Measurements from ENCODE around the gene CORO6.
"Not testable (repeated sequence)": the region's sequence is repeated elsewhere in the genome, so short reads cannot be mapped to it uniquely, and the experiment has no call there.

Gene CORO6

DNA sequence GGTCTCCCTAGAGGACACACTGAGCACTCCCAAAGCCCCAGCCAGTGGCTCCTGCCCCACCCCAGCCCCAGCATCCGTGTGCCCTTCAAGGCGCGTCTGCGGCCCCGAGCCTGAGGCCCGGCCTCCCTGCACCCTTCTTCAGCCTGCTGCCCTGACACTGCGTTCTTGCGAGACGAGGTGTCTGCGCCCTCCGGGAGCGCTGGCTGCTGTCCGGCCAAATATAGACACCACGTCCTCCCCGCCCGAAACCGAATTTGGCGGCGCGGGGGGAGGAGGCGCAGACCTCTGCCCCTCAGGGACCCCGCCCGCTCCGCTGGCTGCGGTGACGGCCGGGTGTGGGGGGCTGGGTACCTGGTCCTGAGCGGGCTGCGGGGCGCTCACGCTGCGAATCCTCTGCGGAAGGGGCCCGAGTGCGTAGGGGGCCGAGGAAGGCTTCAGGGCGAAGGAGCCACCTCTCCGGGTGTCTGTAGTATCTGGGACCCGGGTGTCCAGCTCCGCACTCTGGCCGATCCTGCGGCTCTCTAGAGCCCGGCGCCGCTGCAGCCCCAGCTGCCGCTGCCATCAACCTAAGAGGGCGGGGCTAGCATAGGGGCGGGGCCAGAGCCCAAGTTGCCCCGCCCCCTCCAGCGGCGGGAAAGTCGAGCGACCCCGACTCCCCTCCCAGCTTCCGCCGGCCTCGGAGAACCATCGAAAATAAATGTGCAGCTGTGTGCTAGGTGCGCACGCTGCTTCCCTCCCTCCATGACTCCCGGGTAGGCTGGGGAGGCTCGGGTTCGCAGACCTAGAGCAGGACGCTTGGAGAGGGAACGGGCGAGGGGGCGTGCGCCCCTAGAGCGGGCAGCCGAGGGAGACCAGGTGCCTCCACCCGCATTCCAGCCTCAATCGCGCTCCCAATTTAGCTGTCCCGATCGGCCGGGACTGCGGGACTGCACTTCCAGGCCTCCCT is at the start of gene CORO6:
TSS of gene CORO6 (minus strand) at position 576 of the 946 bp plus-strand sequence. CDS start 1,491 bp downstream, outside the sequence.
- peak; percentile 75 for DNase-seq

DNA sequence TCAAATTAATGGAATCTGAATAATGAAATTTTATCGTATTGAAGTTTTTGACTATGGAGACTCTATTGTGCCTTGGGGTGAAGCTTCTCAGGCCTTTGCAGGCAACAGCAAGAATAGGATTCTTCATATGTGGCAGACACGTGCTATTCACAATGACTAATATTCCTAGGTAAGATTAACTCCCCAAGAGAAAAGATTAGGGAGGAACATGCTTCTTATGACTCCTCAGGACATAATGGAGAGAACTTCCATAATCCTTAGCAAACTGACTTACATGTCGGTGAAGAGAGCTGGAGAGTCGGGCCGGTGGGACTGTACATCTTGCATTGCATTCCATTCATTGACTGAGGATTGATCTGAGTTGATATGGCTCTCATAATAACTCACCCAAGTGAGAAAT is 48.9 kb upstream of the CORO6 start:
- no peak for DNase-seq

DNA sequence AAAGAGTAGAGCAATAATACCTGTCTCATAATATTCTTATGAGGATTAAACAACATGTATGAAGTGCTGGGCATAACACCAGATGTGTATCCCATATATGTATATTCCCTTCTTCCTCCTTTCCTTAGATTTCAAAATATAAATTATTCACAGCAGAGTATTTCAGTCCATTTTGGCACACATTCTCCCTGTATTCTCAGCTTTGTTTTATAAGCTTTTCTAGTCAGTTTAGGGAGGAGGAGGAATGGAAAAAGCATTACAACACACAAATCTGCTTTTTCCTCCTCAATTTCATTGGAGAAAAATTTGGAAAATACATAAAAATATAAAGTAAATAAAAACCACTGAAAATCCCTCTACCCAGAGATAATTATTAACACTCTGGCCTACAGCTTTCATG is 46.6 kb upstream of the CORO6 start:
- no peak for DNase-seq

DNA sequence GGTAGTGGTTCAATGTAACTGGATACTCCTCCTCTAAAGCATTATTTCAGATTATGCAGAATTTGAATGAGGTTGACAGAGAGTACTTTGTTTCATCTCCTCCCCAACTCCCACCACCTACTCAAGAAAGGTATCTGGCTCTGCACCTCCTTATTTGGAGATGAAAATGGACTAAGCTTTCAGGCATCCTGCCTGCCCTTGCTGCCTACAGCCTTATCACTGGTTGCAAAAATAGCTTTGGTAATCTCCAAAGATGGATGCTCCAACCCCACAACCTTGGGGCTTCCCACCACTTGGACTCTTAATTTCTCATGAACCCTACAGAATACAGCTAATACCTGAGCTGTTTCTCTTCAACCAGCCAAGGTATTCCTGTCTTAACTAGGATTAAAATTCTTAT is 45.3 kb upstream of the CORO6 start:
- no peak for DNase-seq

DNA sequence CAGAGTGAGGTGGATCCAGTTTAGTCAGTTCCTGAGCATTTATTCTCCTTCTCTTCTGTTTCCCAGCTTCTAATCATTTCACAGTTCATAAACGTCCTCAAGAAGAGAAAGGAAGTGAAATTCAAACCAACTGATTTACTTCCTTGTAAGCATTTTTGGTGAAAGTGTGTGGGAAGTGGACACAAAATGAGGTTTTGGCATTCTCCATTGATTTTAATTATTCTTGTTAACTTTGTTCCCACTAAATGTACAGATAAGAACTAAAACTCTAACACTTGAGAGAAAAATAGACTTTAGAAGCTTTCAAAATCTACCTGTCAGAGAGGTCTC is 42.7 kb upstream of the CORO6 start:
- no peak for DNase-seq

DNA sequence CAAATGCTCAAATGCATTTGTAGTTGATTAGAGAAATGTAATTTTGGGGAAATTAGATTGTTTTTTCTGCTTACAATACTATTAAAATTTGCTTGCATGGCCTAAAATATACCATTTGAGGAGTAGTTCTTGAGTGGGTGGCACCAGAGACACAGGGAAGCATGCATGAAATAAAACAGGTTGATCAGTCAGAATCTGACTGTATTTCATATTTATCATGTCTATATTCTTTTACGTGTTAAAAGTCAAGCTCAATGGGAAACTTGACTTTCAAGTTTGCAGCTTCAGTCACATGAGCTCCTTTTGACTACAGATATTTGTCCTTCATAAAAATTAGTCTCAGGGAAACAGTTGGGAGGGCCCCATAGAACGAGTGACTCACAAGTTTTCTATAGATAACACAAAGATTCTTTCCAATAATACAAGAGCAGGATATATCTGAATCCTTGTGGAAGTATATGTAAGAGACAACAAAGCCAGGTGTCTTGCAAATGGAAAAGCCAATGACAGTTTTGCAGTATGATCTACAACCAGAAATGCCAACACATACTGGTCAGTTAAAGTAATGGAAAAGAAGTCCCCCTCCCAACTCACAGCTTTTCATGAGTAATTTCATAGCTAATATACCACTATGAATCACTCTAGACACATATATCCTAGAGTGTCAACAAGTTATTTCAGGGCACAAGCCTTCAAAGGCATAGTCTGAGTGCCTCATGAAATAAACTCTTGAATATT is 42.2 kb upstream of the CORO6 start:
- DNase-seq: no peak

DNA sequence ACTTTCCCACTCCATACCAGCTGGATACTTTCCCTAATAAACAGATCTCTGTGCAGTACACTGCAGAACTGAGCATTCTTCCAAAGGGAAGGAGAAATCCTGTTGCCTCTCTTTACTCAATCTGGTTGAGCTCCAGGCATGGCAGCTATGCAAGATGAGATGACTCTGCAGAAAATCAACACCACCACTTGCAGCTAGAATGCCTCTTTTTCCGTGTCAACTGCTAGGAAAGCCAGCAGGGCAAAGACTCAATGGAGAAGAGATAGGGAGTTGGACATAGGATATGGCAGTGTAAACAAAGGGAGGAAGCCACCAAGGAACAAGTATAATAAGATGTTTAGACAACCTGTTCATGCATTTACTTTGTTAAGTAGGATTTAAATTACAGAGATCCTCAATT is 40.4 kb upstream of the CORO6 start:
- DNase-seq: no peak

DNA sequence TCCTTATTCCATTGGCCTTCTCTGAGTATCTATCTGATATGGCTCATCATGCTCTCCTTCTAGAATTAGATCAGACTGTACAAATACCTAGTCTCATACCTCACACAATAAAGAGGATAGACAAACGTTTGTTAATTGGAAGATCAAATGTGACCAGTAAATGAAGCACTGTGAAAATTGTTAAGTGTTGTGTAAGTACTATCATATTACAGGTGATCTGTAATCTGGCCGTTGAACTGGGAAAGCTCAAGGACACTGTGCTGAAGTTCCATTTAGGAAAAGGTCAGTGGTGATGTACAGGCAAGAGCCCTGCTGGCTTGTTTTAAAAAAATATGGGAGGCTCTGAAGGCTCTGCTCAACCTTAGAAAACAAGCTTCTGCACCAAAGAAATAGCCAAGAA is 38.5 kb upstream of the CORO6 start:
- DNase-seq: no peak

DNA sequence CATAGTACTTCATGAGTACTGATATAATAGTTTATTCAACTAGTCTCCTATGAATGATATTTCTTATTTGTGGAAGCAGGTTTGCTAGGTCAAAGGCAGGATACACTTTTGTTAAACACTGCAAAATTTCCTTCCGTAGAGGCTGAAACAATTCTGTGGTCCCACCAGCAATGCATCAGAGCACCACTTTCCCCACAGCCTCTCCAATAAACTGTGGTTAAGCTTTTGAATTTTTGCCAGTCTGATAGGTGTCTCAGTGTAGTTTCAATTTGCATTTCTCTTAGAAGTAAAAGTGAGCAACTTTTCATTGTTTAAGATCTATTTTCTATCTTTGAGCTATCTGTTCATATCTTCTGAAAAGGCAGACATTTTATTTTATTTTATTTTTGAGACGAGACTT is 36.4 kb upstream of the CORO6 start:
- DNase-seq: no peak

DNA sequence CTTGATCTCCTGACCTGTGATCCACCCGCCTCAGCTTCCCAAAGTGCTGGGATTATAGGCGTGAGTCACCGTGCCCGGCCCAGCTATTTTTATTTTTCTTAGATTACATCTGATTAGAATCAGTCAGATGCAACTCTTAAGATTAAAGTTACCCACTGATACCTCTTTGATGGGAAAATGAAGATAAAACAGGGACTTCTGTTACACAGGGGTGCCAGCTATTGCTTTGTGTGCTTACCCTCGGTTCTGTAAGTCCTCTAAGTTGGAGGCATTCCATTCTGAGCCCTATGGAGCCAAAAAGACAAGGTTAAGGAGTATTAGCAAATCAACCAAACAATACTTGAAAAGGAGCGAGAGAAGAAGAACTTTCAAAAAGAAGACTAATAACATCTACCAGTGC is 32.6 kb upstream of the CORO6 start:
- no peak for DNase-seq

DNA sequence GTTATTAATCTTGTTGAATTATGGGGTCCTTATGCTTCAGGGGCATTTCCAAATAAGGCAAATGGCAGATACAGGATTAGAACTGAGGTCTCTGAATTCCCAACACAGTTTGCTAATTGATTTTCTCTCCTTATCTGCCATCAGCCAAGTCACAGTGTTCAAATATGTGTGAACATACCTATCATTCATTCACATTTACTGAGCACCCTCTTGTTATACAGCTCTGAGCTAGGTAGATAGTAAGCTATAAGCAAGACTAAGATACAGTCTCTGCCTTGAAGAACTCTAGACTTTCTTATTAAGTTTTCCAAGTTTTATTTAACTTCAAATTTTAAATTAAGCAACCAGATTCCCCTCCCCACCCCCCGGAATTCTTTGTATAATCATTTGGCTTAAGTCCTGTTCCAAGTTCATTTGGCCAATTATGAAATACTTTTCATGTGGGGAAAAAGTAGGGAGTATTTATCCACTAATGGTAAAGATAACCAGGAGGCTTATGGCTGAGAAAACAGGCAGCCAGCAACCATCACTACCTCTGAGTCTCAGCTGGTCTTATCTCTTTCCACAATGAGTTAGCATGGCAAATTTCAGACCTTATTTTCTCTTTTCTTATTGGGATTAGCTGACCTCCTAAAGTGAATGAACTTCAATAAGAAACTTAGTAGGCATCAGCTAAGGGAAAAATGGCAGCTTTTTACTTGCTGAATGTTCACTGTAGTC is 31.4 kb upstream of the CORO6 start:
- no peak for DNase-seq

DNA sequence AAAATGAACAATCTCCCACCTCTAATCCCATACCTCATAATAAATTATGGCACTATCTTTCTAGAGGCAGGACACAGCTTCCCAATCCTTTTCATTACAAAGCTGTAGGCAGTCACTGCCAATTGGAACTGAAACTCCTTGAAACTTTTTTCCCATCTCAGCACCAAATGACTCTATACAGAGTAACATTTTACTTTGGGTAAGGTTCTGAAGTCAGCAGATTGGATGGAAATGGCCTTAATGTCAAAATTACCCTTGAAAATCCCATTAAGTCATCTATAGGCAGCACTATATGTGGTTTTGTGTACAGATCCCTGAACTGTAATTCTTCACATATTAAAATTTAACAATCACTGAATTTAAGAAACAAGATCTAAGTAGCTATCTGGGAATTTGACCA is 30.3 kb upstream of the CORO6 start:
- no peak for DNase-seq

DNA sequence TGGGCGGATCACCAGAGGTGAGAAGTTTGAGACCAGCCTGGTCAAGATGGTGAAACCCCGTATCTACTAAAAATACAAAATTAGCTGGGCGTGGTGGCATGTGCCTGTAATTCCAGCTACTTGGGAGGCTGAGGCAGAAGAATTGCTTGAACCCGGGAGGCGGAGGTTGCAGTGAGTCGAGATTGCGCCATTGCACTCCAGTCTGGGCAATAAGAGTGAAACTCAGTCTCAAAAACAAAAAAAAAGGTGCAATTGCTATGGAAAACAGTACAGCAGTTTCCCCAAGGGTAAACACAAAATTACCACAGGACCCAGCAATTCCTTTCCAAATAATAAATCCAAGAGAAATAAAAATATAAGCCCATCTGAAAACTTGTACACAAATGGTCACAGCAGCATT is 29.2 kb upstream of the CORO6 start:
- DNase-seq: not testable (repeated sequence)

DNA sequence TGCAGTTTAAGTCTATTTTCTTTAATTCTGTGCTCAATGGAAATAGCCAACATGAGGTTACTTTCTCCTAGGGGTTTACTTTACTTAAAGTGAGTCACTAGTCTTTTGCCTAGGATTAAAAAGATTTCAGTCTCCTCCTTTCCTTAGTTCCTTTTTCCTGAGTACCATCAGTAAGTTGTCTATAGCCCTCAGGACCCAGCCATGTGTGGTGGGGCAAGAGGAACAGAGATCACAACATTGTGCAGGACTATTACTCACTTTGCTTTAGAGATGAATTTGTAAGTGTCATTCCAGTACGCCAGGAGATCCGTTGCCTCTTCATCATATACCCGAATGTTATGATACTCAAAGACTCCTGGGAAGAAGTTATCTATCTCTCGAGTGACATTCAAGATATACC is 27.7 kb upstream of the CORO6 start:
- DNase-seq: no peak

DNA sequence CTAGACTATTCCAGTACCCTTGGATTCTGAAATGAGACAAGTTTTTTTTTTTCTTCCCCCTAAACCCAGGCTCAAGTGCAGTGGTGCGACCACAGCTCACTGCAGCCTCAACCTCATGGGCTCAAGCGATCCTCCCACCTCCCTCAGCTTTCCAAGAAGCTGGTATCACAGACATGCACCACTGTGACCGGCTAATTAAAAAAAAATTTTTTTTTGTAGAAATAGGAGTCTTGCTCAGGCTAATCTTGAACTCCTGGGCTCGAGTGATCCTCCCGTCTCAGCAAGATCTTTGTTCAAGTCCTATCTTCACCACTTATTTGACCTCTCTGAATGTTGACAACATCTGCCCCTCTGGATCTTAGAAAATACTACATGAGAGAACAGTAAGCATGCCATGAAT is 26.6 kb upstream of the CORO6 start:
- DNase-seq: no peak

DNA sequence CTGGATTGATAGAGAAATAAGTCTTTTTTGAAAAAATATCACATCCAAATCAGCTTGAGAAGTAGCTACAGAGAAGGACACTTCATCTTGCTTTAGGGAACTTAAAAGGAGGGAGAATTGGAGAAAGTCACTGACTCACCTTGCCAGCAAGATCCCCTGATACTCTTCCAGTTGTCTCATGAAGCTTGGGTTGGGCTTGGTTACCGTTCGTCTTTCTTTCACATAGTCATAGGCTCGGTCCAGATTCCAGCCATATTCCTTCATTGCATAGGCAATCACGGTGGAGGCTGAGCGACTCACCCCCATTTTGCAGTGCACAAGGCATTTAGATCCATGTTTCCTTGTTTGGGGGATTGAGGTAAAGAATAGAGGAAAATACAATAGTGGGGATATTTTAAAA is 25.3 kb upstream of the CORO6 start:
- no peak for DNase-seq

DNA sequence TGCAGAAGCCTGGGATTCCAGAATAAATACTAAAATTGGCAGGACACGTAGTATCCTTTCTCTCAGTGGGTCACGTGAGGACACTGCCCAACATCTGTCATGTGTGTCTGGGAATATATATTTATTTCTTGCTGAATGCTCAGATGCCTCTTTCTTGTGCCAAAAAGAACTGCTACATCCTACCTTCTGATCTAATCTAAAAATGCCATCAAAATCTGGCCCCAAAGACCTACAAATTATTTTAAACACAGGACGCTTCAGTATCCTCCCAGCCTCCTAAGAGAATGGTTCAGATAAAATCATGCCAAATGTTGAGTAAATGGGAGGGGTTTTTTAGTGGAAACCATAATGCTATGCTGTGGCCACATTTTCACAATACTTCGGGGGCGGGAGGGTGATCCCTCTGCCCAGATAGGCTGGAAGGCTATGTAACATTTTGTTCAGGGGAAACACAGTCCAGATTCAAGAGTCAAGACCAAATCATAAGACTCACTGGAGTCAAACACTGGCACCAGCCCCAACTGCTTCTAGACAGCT is 22.9 kb upstream of the CORO6 start:
- no peak for DNase-seq

DNA sequence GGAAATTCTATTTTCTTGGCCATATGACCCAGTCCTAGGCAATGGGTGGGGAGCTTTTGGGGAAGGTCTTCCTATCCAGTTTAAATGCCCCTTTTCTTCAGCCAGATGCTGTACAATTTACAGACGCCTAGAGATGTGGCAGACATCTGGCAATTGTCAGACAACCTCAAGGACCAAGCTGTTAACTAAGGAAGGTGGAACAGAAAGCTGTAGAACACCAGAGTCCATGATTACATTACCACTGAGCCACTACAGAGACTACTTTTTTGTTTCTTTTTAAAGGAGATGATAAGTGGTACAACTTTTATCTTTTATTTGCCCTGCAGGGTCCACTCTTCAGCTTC is 21.1 kb upstream of the CORO6 start:
- DNase-seq: no peak

DNA sequence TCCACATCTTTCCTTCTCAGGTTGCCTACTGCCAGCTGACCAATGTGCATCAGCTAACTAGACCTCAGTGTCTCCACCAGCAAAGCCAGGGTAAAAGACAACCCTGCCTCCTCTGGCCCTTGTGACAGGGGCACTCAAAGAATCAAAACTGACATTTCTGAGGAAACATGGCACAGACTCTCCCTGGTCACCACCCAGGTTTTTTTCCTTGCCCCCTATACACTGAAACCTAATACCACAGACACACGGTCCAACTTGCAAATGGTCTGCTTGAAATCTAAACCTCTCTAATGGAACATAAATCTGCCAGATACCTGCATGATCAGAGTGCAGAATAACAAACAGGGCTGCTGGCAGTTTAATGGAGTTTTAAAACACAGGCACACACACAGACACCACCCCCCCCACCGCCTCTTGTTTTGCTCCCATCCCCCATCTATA is 19.5 kb upstream of the CORO6 start:
- no peak for DNase-seq

DNA sequence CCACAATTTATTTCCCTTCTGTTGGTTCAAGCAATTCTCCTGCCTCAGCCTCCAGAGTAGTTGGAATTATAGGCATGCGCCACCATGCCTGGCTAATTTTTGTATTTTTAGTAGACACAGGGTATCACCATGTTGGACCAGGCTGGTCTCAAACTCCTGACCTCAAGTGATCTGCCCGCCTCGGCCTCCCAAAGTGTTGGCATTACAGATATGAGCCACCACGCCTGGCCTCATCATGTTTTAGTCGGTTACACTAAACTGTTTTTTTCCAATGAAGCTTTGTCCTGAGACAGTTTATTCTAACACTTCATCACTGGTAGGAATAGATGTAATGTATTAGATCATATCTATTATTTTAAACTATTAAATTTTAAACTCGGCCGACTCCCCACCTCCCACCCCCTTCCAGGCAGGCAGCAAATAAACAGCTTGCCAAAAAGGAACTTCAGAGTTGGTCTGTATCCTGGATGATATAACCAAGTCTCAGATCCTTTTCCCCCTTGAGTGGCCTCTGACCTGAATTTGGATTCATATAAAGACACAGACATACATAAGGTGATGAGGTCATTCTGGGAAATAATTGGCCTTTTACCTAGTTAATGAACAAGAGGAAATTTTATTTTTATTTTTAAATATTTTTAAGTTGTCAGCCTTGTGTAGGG is 18.4 kb upstream of the CORO6 start:
- DNase-seq: no peak

DNA sequence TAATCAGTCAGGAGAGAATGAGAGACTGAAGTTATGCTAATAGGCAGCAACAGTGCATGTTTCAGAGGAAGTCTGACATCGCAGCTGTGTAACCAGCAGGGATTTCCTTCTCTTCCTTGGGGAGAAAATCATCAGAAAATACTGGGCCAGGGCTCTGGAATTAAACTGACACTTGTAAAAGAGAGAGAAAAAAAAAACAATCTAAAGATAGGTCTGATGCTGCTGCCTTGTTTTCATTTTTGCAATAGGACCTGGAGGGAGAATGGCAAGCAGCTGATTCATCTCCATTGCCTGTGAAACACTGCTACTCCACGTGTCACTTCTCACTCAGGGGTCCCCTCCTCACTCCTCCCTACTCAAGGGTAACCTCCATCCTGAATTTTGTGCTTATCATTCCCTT is 17.7 kb upstream of the CORO6 start:
- DNase-seq: no peak

DNA sequence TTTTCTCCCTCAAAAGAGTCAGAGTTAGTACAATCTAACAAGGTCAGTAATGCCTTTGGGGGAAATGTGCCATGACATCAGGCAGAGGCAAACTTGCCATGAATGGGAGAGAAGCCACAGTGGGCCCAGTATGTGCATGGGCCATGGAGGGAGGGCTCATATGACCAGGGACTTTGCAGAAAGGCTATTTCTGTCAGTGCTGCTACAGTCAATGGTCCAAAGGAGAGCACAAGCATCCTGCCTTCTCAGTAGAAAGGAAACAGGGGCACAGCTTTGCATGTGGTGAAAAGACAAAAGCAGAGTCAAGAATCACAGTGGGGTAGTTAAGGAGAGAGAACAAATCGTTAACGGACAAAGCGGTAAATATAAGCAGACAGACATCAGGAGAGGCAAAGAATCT is 11.2 kb upstream of the CORO6 start:
- DNase-seq: no peak

DNA sequence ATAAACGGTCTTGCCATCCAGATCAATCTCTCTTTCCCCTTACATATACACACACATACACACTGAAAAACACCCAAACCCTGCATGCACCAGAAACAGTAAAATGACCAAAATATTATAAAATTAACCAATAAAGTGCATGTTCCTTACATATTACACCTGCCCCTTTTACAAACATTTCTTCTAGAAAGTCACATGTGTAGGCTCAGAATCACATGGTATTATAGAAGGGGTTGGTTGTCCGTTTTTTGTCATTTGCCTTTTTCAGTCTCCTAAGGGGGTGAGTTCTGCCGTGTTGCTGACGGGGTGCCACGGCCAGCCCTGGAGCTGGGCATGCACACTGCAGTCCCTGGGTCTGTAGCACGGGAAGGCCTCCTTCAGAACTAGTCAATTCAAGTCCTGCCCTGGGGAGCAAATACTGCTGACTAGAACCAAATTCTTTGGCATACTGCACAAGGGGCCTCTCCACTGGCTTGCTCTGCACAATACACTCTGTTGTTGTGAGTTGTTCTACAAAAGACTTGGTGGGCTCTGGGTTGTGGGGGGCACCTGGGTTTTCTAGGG is 8.0 kb upstream of the CORO6 start:
- no peak for DNase-seq

Data from stimulated activated CD4-positive, alpha-beta T cell treated with anti-CD3 and anti-CD28 coated beads, Interleukin-4, amount 100 ng/mL, for 1 hour (primary cell).